Thymus (tissue), 11 donors: ENCODE results near the gene SAPCD2. TPM values are rescaled to one million over a fixed set of nuclear protein-coding genes. Genes with fewer than 3 reads are reported as not detected.
A peak's percentile ranks its signal among the peaks of the same experiment; 100 is the strongest.
"Not testable (repeated sequence)": the region's sequence is repeated elsewhere in the genome, so short reads cannot be mapped to it uniquely, and the experiment has no call there.

Experiments
- DNase-seq, 9 donors: peaks; one replicate each; pipeline ENCODE4 v3.0.0-alpha.2; 2013; ENCODE audit warnings: low spot score in 9 of 9, low read depth in 6 of 9, missing footprints in 1 of 9
- H3K27ac ChIP-seq, 2 donors: one replicate each; pipeline ENCODE4 v1.5.1; 2013; ENCODE audit warnings: control low read depth in 1 of 2, low read depth in 1 of 2, low read length in 1 of 2, mild to moderate bottlenecking in 1 of 2, moderate library complexity in 1 of 2
- H3K27me3 ChIP-seq, 2 donors: one replicate each; pipeline ENCODE4 v1.5.1; 2013; ENCODE audit warnings: low read length in 1 of 2; ENCODE audit not compliant: control insufficient read depth in 2 of 2, insufficient read depth in 1 of 2
- H3K36me3 ChIP-seq, 2 donors: one replicate each; pipeline ENCODE4 v1.5.1; 2013; ENCODE audit warnings: low read length in 1 of 2, mild to moderate bottlenecking in 1 of 2, moderate library complexity in 1 of 2; ENCODE audit not compliant: control insufficient read depth in 2 of 2, insufficient read depth in 2 of 2
- H3K4me1 ChIP-seq, 2 donors: one replicate each; pipeline ENCODE4 v1.5.1; 2013; ENCODE audit warnings: low read length in 2 of 2; ENCODE audit not compliant: control insufficient read depth in 2 of 2, insufficient read depth in 2 of 2
- H3K4me3 ChIP-seq, 2 donors: one replicate each; pipeline ENCODE4 v1.5.1; 2013; ENCODE audit warnings: low read length in 2 of 2, control low read depth in 1 of 2, mild to moderate bottlenecking in 1 of 2
- H3K9me3 ChIP-seq, 2 donors: one replicate each; pipeline ENCODE4 v1.5.1; 2013; ENCODE audit warnings: low read length in 1 of 2, mild to moderate bottlenecking in 1 of 2; ENCODE audit not compliant: control insufficient read depth in 2 of 2, insufficient read depth in 1 of 2
- WGBS: extraction: QIAGEN DNeasy Blood & Tissue Kit; methylation state at CpG from one replicate; pipeline ENCODE4 v1.1.7; 2013; 5-methylcytosine and 5-hydroxymethylcytosine counted together
- polyA plus RNA-seq: library from polyadenylated mRNA; stranded (reverse); fragments of 200-250 nt; gene quantifications from one replicate; pipeline ENCODE4 v1.2.3, GENCODE V29; 2013
- total RNA-seq: library from RNA; stranded (reverse); fragments of 120-200 nt; gene quantifications from one replicate; pipeline ENCODE4 v1.2.4, GENCODE V29; 2013
- donor health status: healthy.

The SAPCD2 gene
- total and polyA plus RNA-seq, 2 donors, result 0.87 to 6.3 TPM

GRCh38 chr9:137062798-137063197 is 7.6 kb downstream of the SAPCD2 start:
- H3K4me1 ChIP-seq, H3K9me3 ChIP-seq, H3K36me3 ChIP-seq, H3K27me3 ChIP-seq, DNase-seq, H3K4me3 ChIP-seq, H3K27ac ChIP-seq: not testable (repeated sequence)
- 92% methylated on average over 9 of the region's 9 CpGs for WGBS

- peaks cover 0 to 8% of the 10 kb centered on the region in 2 donors for H3K36me3 ChIP-seq
- no peaks in the 10 kb centered on the region for H3K9me3 ChIP-seq
- H3K4me1 ChIP-seq, result no peaks in the 10 kb centered on the region
- WGBS, result 94% methylated on average over 15 of the region's 15 CpGs
- DNase-seq, result no peak
- peaks cover 0 to 11% of the 10 kb centered on the region in 2 donors for H3K27me3 ChIP-seq
- H3K27ac ChIP-seq, result no peak overlapping the region
- H3K4me3 ChIP-seq, result no peak overlapping the region
Observed at GRCh38 chr9:137062384-137062783, 8.0 kb downstream of the SAPCD2 start.

- Histone ChIP-seq H3K4me3 (no peak overlapping the region), H3K4me1 (peaks cover 0 to 6% of the 10 kb centered on the region in 2 donors), H3K27me3 (peaks cover 18 to 43% of the 10 kb centered on the region in 2 donors), H3K27ac (no peak overlapping the region), H3K9me3 (no peaks in the 10 kb centered on the region), H3K36me3 (no peaks in the 10 kb centered on the region)
- no peak for DNase-seq
- WGBS, result 84% methylated on average over 9 of the region's 9 CpGs
Observed at GRCh38 chr9:137058521-137059234, 11.7 kb downstream of the SAPCD2 start.

- H3K27me3 ChIP-seq, result peaks cover 28 to 54% of the 10 kb centered on the region in 2 donors
- WGBS, result 92% methylated on average over 16 of the region's 16 CpGs
- no peak for DNase-seq
- no peaks in the 10 kb centered on the region for H3K36me3 ChIP-seq
- no peak overlapping the region for H3K27ac ChIP-seq
- H3K4me1 ChIP-seq, result peaks cover 0 to 9% of the 10 kb centered on the region in 2 donors
- no peak overlapping the region for H3K4me3 ChIP-seq
- no peaks in the 10 kb centered on the region for H3K9me3 ChIP-seq
Observed at GRCh38 chr9:137057545-137057944, 12.8 kb downstream of the SAPCD2 start.

GRCh38 chr9:137056739-137057415 is 13.5 kb downstream of the SAPCD2 start:
- H3K27ac ChIP-seq, result no peak overlapping the region
- 96% methylated on average over 17 of the region's 17 CpGs for WGBS
- H3K4me3 ChIP-seq, result no peak overlapping the region
- DNase-seq, result no peak
- H3K9me3 ChIP-seq, result no peaks in the 10 kb centered on the region
- H3K4me1 ChIP-seq, result peaks cover 0 to 9% of the 10 kb centered on the region in 2 donors
- H3K36me3 ChIP-seq, result no peaks in the 10 kb centered on the region
- peaks cover 34 to 61% of the 10 kb centered on the region in 2 donors for H3K27me3 ChIP-seq

GRCh38 chr9:137055385-137056364 is 14.7 kb downstream of the SAPCD2 start:
- no peak for DNase-seq
- Histone ChIP-seq H3K9me3 (no peaks in the 10 kb centered on the region), H3K4me1 (peaks cover 0 to 9% of the 10 kb centered on the region in 2 donors), H3K4me3 (no peak overlapping the region), H3K36me3 (no peaks in the 10 kb centered on the region), H3K27me3 (peaks cover 44 to 73% of the 10 kb centered on the region in 2 donors), H3K27ac (no peak overlapping the region)
- WGBS, result 86% methylated on average over 28 of the region's 28 CpGs

GRCh38 chr9:137054932-137055384 is 15.4 kb downstream of the SAPCD2 start:
- DNase-seq, result no peak
- H3K27ac ChIP-seq, result no peak overlapping the region

GRCh38 chr9:137053944-137054931 is 16.1 kb downstream of the SAPCD2 start, which contains the start of gene ENTPD2:
Gene ENTPD2 (minus strand): TSS chr9:137054061. CDS start chr9:137053997, 64 bp downstream.
- peaks cover 2 to 8% of the 10 kb centered on the region in 2 donors for H3K9me3 ChIP-seq
- H3K4me3 ChIP-seq, result peak within 1 kb of the TSS in 1 of 2 donors; percentile 33
- H3K4me1 ChIP-seq, result peaks cover 0 to 9% of the 10 kb centered on the region in 2 donors
- DNase-seq, result no peak
- WGBS, result 22% methylated on average over 90 of the region's 90 CpGs
- no peak within 1 kb of the TSS for H3K27ac ChIP-seq
- H3K27me3 ChIP-seq, result peaks cover 55 to 87% of the 10 kb centered on the region in 2 donors
- H3K36me3 ChIP-seq, result no peaks in the 10 kb centered on the region

More at GRCh38 chr9:137054932-137055384, 15.4 kb downstream of the SAPCD2 start:
- Histone ChIP-seq H3K36me3 (no peaks in the 10 kb centered on the region), H3K9me3 (peaks cover under 1 to 2% of the 10 kb centered on the region in 2 donors), H3K4me3 (no peak overlapping the region), H3K4me1 (peaks cover 0 to 9% of the 10 kb centered on the region in 2 donors), H3K27me3 (peaks cover 49 to 80% of the 10 kb centered on the region in 2 donors)
- 95% methylated on average over 17 of the region's 17 CpGs for WGBS
